Measurements from ENCODE around the gene TBC1D1.

TBC1D1 gene

DNA sequence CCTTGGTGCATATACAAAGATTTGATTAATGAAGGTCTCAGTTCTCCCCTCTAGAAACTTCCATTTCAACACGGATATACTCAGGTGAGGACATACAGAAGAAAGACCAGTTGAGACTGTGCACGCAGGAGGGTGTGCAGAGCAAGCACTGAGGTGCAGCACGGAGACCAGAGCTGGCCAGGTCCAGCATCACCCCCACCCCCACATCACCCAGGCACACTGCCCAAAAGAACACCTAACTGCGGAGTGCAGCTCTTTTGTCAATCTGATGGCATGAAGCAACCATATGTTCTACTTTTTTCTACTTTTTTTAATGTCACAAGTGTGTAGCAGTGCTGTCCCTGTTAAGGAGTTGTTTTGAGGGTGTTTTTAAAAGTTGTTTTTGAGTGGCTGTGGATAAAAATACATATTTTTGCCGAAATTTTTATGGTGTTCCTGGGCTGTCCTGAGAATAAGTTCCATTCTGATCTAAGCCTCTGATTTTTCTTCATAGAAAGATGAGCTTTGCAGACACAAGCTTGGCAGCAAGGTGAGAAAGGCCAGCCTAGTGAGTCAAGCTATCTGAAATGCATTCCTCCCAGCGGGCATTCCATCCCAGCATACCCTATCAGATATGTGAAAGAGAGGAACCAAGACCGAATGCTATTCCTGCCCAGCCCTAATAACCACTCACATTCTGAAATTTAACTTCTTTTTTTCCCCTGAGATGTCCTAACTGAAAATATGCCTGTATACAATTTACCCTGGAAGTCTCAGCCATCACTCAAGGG lies 243.0 kb downstream of the TBC1D1 start:
- TF ChIP-seq EZH2phosphoT487 (IDR thresholded peaks at IDR 0.05; ENCODE audit: borderline replicate concordance, low read length): no peak
- TF ChIP-seq, protein P1, sequence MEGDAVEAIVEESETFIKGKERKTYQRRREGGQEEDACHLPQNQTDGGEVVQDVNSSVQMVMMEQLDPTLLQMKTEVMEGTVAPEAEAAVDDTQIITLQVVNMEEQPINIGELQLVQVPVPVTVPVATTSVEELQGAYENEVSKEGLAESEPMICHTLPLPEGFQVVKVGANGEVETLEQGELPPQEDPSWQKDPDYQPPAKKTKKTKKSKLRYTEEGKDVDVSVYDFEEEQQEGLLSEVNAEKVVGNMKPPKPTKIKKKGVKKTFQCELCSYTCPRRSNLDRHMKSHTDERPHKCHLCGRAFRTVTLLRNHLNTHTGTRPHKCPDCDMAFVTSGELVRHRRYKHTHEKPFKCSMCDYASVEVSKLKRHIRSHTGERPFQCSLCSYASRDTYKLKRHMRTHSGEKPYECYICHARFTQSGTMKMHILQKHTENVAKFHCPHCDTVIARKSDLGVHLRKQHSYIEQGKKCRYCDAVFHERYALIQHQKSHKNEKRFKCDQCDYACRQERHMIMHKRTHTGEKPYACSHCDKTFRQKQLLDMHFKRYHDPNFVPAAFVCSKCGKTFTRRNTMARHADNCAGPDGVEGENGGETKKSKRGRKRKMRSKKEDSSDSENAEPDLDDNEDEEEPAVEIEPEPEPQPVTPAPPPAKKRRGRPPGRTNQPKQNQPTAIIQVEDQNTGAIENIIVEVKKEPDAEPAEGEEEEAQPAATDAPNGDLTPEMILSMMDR (IDR thresholded peaks at IDR 0.05; ENCODE audit: low read depth, low read length, poor library complexity, severe bottlenecking): no peak
- Histone ChIP-seq H3K4me2 (ENCODE audit: low read length) (no peak overlapping the region), H3K4me1 (ENCODE audit: control insufficient read depth, low read length) (no peaks in the 10 kb centered on the region), H3K9me3 (ENCODE audit: control insufficient read depth, insufficient read depth, low read length) (no peaks in the 10 kb centered on the region), H3K9me2 (replicated peaks; ENCODE audit: control insufficient read depth, low read length) (no peaks in the 10 kb centered on the region), H3K27ac (ENCODE audit: low read depth, low read length) (no peak overlapping the region), H4K20me1 (ENCODE audit: control insufficient read depth, insufficient read depth, low read depth, low read length) (no peaks in the 10 kb centered on the region), H3K27me3 (ENCODE audit: control insufficient read depth, low read length) (no peaks in the 10 kb centered on the region), H3K4me3 (ENCODE audit: low read length) (no peak overlapping the region), H3K36me3 (ENCODE audit: control insufficient read depth, low read length) (peaks cover 96% of the 10 kb centered on the region), H3F3A (ENCODE audit: control insufficient read depth, insufficient read depth) (no peaks in the 10 kb centered on the region), H3K79me2 (ENCODE audit: control insufficient read depth, low read length) (no peaks in the 10 kb centered on the region)

DNA sequence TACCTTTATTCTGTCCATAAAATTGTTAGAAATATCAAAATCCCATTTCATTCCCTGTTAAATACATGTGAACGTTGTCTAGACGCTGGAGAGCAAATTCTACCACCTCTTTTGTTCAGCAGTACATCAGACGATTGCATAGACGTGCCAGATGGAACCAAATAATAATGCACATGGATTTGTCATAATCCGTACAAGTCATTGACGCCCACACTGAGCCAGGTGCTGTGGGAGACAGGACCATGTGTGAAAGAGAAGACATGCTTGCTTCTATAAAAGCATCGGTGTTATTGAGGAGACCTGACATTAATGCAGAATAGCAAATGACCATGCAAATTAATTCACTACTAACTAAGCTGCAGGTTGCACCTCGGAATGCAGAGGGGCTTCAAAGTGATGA lies 244.3 kb downstream of the TBC1D1 start:
- H3K27me3 ChIP-seq (ENCODE audit: control insufficient read depth, low read length): no peaks in the 10 kb centered on the region
- no peaks in the 10 kb centered on the region for H3K9me3 ChIP-seq (ENCODE audit: control insufficient read depth, insufficient read depth, low read length)
- H3K27ac ChIP-seq (ENCODE audit: low read depth, low read length): no peak overlapping the region
- no peaks in the 10 kb centered on the region for H3F3A ChIP-seq (ENCODE audit: control insufficient read depth, insufficient read depth)
- peaks cover 96% of the 10 kb centered on the region for H3K36me3 ChIP-seq (ENCODE audit: control insufficient read depth, low read length)
- no peaks in the 10 kb centered on the region for H3K4me1 ChIP-seq (ENCODE audit: control insufficient read depth, low read length)
- no peaks in the 10 kb centered on the region for H4K20me1 ChIP-seq (ENCODE audit: control insufficient read depth, insufficient read depth, low read depth, low read length)
- no peak overlapping the region for H3K4me3 ChIP-seq (ENCODE audit: low read length)
- no peaks in the 10 kb centered on the region for H3K9me2 ChIP-seq (replicated peaks; ENCODE audit: control insufficient read depth, low read length)
- H3K4me2 ChIP-seq (ENCODE audit: low read length): no peak overlapping the region
- H3K79me2 ChIP-seq (ENCODE audit: control insufficient read depth, low read length): no peaks in the 10 kb centered on the region
- TF ChIP-seq, protein P1 (IDR thresholded peaks at IDR 0.05; ENCODE audit: low read depth, low read length, poor library complexity, severe bottlenecking): no peak
- TF ChIP-seq EZH2phosphoT487 (IDR thresholded peaks at IDR 0.05; ENCODE audit: borderline replicate concordance, low read length): no peak

DNA sequence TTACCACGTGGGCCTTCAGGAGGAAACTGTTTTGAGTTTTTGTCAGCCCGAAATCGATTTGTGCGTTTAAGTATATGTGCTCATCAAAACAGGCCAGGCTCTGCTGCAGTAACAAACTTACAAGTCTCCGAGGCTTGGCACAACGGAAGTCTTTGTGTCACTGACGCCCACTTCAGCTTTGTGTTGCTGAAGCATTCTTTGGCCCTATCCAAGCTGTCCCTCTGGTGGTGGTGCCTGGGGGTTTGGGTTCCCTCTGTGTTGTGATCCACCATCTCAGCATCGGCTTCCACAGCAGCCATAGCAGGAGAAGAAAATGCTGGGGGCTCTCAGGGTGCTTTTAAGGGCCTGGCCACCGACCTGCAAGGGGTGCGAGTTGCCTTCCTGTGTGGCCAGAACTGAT lies 245.7 kb downstream of the TBC1D1 start:
- H3K27me3 ChIP-seq (ENCODE audit: control insufficient read depth, low read length): no peaks in the 10 kb centered on the region
- no peaks in the 10 kb centered on the region for H3K9me3 ChIP-seq (ENCODE audit: control insufficient read depth, insufficient read depth, low read length)
- no peaks in the 10 kb centered on the region for H4K20me1 ChIP-seq (ENCODE audit: control insufficient read depth, insufficient read depth, low read depth, low read length)
- H3K4me2 ChIP-seq (ENCODE audit: low read length): no peak overlapping the region
- H3K36me3 ChIP-seq (ENCODE audit: control insufficient read depth, low read length): peaks cover 87% of the 10 kb centered on the region
- H3K4me1 ChIP-seq (ENCODE audit: control insufficient read depth, low read length): no peaks in the 10 kb centered on the region
- no peaks in the 10 kb centered on the region for H3F3A ChIP-seq (ENCODE audit: control insufficient read depth, insufficient read depth)
- H3K27ac ChIP-seq (ENCODE audit: low read depth, low read length): no peak overlapping the region
- no peaks in the 10 kb centered on the region for H3K79me2 ChIP-seq (ENCODE audit: control insufficient read depth, low read length)
- no peak overlapping the region for H3K4me3 ChIP-seq (ENCODE audit: low read length)
- no peaks in the 10 kb centered on the region for H3K9me2 ChIP-seq (replicated peaks; ENCODE audit: control insufficient read depth, low read length)
- TF ChIP-seq, protein P1 (IDR thresholded peaks at IDR 0.05; ENCODE audit: low read depth, low read length, poor library complexity, severe bottlenecking): no peak
- no peak for TF ChIP-seq EZH2phosphoT487 (IDR thresholded peaks at IDR 0.05; ENCODE audit: borderline replicate concordance, low read length)

All from DOHH2 (cell line).